BJ (cell line): ENCODE results near the gene ANKRD40CL. TPM values are rescaled to one million over a fixed set of nuclear protein-coding genes. Genes with fewer than 3 reads are reported as not detected.

ENCODE experiments used
- CTCF ChIA-PET: fragments of 350-600 bp; formaldehyde crosslinking; extraction: SDS; loops from one replicate; lab custom pipeline; 2021; ENCODE audit warnings: antibody characterized with exemption, inconsistent platforms; lab: Yijun Ruan, JAX
- POLR2A ChIA-PET: fragments of 300-600 bp; sonication (Branson Sonifier 250); formaldehyde crosslinking; extraction: SDS; loops from one replicate; lab custom pipeline; 2021; ENCODE audit warnings: antibody characterized with exemption; lab: Charles Lee
- DNase-seq: peaks from one replicate; pipeline ENCODE4 v3.0.0-alpha.2; 2011; ENCODE audit warnings: low read depth
- H3K27me3 ChIP-seq: 2 replicates; pipeline ENCODE4 v1.6.0; 2011; ENCODE audit warnings: low read length; ENCODE audit not compliant: control insufficient read depth, insufficient read depth
- H3K36me3 ChIP-seq: 2 replicates; pipeline ENCODE4 v1.5.1; 2011; ENCODE audit warnings: low read length; ENCODE audit not compliant: control insufficient read depth, insufficient read depth
- H3K4me3 ChIP-seq: 2 replicates; pipeline ENCODE4 v1.5.1; 2011; ENCODE audit warnings: low read depth, mild to moderate bottlenecking, control low read depth, low read length
- polyA plus RNA-seq: library from polyadenylated mRNA; depleted of rRNA; stranded (reverse); fragments of >200 nt; gene quantifications from 2 replicates; pipeline ENCODE4 v1.2.3, GENCODE V29; 2011
- TF ChIP-seq, protein P1 (sequence below): IDR thresholded peaks from 2 replicates; pipeline ENCODE4 v1.5.1; 2011; ENCODE audit warnings: low read depth, mild to moderate bottlenecking, control low read depth, inconsistent platforms, low read length, moderate library complexity; ENCODE audit not compliant: insufficient read depth

Gene ANKRD40CL
- polyA plus RNA-seq, 1 experiment: not detected

GRCh38 chr17:50754521-50754920 is 12.8 kb downstream of the ANKRD40CL start:
- no peak for DNase-seq
- TF ChIP-seq, protein P1, sequence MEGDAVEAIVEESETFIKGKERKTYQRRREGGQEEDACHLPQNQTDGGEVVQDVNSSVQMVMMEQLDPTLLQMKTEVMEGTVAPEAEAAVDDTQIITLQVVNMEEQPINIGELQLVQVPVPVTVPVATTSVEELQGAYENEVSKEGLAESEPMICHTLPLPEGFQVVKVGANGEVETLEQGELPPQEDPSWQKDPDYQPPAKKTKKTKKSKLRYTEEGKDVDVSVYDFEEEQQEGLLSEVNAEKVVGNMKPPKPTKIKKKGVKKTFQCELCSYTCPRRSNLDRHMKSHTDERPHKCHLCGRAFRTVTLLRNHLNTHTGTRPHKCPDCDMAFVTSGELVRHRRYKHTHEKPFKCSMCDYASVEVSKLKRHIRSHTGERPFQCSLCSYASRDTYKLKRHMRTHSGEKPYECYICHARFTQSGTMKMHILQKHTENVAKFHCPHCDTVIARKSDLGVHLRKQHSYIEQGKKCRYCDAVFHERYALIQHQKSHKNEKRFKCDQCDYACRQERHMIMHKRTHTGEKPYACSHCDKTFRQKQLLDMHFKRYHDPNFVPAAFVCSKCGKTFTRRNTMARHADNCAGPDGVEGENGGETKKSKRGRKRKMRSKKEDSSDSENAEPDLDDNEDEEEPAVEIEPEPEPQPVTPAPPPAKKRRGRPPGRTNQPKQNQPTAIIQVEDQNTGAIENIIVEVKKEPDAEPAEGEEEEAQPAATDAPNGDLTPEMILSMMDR: no peak
- H3K36me3 ChIP-seq: peaks cover 6% of the 10 kb centered on the region
- H3K4me3 ChIP-seq: no peak overlapping the region
- no peaks in the 10 kb centered on the region for H3K27me3 ChIP-seq
- ChIA-PET POLR2A (no interaction called here), CTCF (no interaction called here)

DNA sequence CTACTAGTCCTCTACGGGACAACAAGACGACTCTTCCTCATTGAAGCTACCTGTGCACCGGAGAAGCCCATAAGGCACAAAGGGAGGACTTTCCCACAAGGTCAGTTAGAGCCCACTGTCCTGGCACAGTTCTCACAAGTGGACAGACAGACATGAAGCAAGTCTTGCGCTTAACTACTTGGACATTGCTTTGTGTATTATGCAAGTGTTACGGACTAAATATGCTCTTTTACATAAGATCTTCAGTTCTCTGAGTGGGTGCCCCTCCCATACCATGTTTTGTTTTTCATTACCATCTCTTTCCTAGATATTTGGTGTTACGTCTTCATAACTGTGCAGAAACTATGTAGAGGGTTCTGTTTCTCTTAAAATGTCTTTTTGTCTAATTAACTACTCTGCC is 18.1 kb downstream of the ANKRD40CL start:
- H3K4me3 ChIP-seq: no peak overlapping the region
- POLR2A ChIA-PET: no interaction called here
- CTCF ChIA-PET: no interaction called here
- H3K27me3 ChIP-seq: no peaks in the 10 kb centered on the region
- TF ChIP-seq, protein P1: no peak
- DNase-seq: no peak
- H3K36me3 ChIP-seq: peaks cover 13% of the 10 kb centered on the region

- CTCF ChIA-PET: interaction anchor here (1.3 kb wide), 1 partner anchor 20 kb away, joined by 4 read pairs; no protein-coding TSS in a partner anchor
- DNase-seq: no peak
- Histone ChIP-seq H3K36me3 (peaks cover 22% of the 10 kb centered on the region), H3K4me3 (no peak overlapping the region), H3K27me3 (no peaks in the 10 kb centered on the region)
- TF ChIP-seq, protein P1: no peak
- POLR2A ChIA-PET: no interaction called here
These were observed 21.7 kb downstream of the ANKRD40CL start for GRCh38 chr17:50745631-50746030.

DNA sequence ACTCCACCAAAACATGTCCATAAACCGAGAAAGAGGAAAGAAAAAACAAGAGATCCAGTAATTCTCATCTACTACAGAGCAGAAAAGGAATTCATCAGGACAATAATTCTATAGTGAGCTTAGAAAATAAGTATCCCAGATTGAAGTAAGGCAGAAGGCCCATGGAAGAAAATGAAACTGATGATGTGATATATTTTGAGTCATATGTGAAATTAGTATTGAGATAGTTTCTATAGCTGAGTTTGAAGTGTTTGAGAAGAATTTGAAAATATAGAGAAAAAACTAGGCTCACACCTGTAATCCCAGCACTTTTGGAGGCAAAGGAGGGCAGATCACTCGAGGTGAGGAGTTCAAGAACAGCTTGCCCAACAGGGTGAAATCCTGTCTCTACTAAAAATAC is 28.2 kb downstream of the ANKRD40CL start:
- no peak for DNase-seq
- ChIA-PET CTCF (interaction anchor here (1.3 kb wide), 1 partner anchor 44 kb away, joined by 3 read pairs; no protein-coding TSS in a partner anchor), POLR2A (no interaction called here)
- TF ChIP-seq, protein P1: no peak
- Histone ChIP-seq H3K4me3 (no peak overlapping the region), H3K36me3 (peaks cover 16% of the 10 kb centered on the region), H3K27me3 (no peaks in the 10 kb centered on the region)

GRCh38 chr17:50737118-50737698 is 30.1 kb downstream of the ANKRD40CL start:
- Histone ChIP-seq H3K27me3 (no peaks in the 10 kb centered on the region), H3K36me3 (peaks cover 12% of the 10 kb centered on the region), H3K4me3 (no peak overlapping the region)
- ChIA-PET CTCF (no interaction called here), POLR2A (no interaction called here)
- TF ChIP-seq, protein P1: no peak
- no peak for DNase-seq
